GM21723 (cell line): ENCODE data around the gene AGO3.
"Not testable (repeated sequence)": the region's sequence is repeated elsewhere in the genome, so short reads cannot be mapped to it uniquely, and the experiment has no call there.

Experiments
- ATAC-seq: cut with Tn5 transposase; IDR thresholded peaks from one replicate; pipeline ENCODE4 v1.9.1; 2021; ENCODE audit warnings: mild to moderate bottlenecking, moderate library complexity; ENCODE audit not compliant: unreplicated experiment

Gene AGO3

GRCh38 chr1:35930593-35931445 is at the start of gene AGO3:
Gene AGO3, plus strand, starts transcription at chr1:35931105. Its CDS starts 322 bp downstream, at chr1:35931427.
- ATAC-seq = peak; percentile 81

DNA sequence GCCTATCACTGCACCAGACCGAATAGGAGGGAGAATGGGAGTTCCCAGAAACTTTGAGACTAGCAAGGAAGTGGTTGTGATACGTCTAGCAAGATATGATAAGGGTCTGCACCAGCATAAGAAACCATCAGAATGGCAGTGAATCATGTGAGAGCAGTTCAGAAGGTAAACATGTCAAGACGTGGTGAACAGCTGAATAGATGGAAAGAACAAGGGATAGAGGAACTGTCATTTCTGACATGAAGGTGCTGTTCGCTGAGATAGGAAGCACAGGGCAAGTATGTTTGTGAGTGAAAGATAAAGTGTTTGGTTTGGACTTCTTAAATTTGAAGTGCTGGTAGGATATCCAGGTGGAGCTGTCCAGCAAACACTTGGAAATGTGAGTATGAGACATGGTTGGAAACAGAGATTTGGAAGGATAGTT is 49.0 kb upstream of the AGO3 start:
- no peak for ATAC-seq

DNA sequence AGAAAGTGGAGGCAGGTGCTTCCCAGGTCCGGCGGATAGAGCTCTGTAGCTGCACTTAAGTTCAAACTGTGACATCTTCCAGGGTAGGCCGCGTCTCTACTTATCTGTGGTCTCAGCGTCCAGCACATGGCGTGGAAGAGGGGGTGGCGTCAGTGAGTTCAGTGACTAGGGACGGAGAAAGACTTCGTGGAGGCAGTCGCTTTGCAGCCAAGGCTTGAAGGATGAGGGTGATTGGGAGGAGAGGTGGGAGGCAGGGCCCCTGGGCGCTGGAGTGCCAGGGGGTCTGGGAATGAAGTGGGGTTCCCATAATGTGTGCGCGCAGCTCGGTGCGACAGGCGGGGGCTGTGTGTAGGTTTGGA is 48.3 kb upstream of the AGO3 start:
- no peak for ATAC-seq

DNA sequence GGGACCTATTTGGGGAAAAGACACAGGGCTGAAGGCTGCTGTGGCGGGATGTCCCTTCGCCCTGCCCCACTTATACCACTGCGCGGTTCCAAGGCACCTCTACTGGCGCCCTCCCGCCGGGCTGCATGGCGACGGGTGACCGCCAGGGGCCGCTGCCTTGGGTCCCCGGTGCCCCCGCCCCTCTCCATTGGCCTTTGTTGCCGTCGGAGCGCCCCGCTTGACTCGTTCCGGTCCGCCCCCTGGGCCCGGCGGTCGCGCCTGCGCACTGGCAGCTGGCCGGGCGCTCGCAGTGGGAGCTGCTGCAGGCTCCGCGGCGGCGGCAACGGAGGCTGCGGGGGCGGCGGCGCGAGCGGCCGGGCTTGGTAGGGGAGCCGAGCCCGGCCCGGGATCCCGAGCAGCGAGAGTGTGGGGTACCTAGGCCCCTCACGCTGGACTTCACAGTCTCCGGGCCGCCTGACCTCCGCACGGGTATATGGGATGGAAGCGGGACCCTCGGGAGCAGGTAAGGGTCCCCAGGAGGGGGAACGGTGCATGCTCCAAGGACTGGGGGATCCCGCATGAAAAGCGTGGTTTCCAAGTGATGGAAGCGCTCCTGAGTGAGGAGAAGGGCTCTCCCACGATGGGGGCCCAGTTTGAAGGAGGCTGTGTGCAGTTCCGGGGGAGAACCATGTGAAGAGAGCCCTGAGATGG is 47.8 kb upstream of the AGO3 start, which contains the start of gene AGO1:
AGO1 (plus strand) TSS at position 265 of the 690 bp plus-strand sequence; CDS start at position 478, 213 bp downstream.
- ATAC-seq = peak; percentile 83

- peak; percentile 16 for ATAC-seq
These were observed 47.2 kb upstream of the AGO3 start for GRCh38 chr1:35883635-35884101.

GRCh38 chr1:35884934-35885333 is 46.0 kb upstream of the AGO3 start:
- no peak for ATAC-seq

DNA sequence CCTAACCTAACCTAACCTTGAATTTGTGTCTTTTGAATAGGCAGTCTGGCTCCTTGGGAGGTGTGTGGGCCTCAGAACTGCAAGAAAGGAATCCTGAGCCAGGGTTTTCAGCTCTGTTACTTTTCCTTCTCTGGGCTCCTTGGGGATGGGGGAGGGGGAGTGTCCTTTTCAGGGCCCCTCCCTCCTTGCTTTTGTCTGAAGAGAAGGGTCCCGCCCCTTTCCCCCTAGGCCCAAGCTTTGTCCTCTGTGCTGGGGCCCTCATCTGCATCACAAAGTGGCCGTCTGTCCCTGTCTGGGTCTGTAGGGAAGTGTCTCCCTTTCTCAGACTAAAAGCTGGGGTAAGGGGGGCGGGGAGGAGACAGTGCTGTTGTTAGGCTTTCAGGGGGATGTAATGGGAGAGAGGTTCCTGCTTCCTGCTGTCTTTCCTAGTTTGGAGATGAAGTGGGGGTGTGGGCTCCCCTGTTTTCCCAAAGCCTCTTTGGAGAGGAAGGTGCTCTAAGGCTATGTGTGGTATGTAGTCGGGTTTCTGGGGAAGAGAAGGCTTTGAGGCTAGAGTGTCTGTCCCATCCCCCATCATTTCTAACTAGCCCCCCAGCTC is 44.8 kb upstream of the AGO3 start:
- no peak for ATAC-seq

- ATAC-seq = no peak
These were observed 44.1 kb upstream of the AGO3 start for GRCh38 chr1:35886577-35887431.

DNA sequence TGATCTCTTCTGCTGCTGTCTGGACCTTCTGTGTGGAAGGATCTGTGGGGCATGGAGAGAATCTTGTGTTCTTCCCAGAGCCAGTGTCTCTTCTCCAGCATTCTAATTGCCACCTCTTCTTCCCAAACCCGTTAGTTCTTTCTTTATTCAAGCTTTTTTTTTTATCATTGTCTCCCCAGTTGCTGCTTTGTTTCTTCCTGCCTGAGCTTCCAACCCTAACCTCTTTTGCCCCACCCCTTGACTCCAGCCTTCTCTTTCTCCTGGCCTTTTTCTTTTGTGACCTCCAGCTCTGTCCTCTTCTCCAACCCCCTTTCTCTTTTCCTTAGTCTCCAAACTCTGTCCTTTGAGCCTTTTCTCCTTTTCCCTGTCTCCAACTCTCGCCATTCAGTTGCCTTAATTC is 43.4 kb upstream of the AGO3 start:
- no peak for ATAC-seq

DNA sequence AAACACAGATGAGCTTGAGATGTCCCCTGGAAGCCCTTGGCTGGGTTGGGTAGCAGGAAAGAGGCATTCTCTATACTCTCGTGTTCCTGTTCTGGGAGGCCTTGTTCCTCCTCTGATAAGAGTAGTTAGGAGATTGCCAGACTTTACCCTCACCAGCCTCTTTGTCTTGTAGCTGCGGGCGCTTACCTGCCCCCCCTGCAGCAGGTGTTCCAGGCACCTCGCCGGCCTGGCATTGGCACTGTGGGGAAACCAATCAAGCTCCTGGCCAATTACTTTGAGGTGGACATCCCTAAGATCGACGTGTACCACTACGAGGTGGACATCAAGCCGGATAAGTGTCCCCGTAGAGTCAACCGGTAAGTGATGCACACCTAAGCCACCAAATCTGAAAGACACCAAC is 42.6 kb upstream of the AGO3 start:
- ATAC-seq = no peak

DNA sequence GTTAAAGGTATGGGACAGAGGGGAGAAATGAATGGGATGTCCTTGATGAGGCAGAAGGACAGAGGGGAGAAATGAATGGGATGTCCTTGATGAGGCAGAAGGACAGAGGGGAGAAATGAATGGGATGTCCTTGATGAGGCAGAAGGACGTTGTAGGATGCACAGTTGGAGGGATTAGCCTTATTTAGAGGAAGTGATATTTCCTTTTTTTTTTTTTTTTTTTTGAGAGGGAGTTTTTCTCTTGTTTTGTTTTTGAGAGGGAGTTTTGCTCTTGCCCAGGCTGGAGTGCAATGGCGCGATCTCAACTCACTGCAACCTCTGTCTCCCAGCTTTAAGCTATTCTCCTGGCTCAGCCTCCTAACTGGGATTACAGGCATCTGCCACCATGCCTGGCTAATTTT is 41.9 kb upstream of the AGO3 start:
- not testable (repeated sequence) for ATAC-seq

DNA sequence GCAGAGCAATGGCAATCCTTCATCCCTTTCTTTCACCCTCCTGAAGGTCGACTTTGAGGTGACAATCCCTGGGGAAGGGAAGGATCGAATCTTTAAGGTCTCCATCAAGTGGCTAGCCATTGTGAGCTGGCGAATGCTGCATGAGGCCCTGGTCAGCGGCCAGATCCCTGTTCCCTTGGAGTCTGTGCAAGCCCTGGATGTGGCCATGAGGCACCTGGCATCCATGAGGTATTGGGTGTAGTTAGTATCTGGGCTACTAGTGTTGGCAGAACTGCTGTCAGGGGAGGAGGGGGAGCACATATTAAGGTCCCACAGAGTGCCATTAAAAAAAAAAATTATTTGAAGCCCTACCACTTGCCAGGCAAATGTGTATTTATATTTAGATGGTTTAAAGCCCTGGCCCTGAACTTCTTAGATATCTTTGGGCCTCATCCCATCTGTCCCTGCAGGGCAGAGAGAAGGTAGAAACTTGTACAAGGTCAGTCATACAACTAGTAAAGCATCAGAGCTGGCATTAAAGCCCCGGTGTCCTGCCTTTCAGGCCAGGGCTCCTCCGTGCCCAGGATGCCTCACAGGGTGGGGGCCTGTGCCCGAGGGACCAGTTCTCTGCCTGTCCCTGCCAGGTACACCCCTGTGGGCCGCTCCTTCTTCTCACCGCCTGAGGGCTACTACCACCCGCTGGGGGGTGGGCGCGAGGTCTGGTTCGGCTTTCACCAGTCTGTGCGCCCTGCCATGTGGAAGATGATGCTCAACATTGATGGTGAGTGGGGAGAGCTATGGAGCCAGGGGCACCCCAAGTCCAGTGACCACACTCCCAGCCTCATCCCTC is 37.6 kb upstream of the AGO3 start:
- ATAC-seq = no peak

DNA sequence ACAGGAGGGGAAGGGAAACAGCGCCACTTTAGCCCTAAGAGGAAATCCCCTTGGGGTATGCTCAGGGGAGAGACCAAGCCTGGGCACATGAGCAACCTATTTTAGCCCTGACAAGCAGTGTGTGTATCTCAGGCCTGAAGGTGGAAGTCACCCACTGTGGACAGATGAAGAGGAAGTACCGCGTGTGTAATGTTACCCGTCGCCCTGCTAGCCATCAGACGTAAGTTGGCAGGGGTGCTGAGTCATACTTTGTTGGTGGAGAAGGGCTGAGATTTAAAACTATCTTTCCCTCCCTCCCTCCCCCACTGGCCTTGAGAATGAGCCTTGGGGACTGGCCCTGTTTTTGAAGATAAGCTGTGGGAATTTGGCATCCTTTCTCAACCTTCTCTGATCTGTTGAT is 36.7 kb upstream of the AGO3 start:
- ATAC-seq = peak; percentile 70

DNA sequence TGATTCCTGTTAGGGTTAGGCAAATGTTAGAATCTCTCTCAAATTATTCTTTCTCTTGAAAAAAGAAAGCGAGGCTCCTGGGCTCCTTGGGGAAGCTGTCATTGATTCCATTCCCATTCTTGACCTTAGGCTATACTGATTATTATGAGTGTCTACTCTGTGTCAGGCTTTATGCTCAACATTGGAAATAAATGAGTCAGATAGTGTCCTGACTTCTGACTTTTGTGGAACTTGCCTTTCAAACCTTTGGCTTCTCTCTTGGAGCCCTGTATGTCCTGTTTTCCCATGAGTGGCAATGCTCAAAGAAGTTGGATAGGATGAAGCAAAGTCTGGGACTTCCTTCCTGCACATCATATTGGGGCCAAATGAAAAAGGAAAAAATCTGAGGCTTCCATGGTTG is 36.2 kb upstream of the AGO3 start:
- no peak for ATAC-seq

GRCh38 chr1:35899941-35900340 is 31.0 kb upstream of the AGO3 start:
- ATAC-seq = no peak

DNA sequence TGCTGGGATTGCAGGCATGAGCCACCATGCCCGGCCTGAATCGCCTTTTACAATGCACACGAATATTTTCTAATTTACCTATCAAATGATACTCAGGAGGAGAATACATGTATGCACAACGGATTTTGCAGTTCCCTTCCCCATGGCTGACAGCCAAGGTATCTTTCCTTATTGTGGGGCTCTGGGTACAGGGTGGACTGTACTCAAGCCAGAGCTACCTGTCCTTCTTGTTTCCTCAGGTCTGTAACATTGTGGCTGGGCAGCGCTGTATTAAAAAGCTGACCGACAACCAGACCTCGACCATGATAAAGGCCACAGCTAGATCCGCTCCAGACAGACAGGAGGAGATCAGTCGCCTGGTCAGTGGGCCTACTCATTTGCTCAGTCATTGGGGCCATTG is 29.7 kb upstream of the AGO3 start:
- no peak for ATAC-seq

GRCh38 chr1:35902671-35903070 is 28.2 kb upstream of the AGO3 start:
- ATAC-seq = no peak

DNA sequence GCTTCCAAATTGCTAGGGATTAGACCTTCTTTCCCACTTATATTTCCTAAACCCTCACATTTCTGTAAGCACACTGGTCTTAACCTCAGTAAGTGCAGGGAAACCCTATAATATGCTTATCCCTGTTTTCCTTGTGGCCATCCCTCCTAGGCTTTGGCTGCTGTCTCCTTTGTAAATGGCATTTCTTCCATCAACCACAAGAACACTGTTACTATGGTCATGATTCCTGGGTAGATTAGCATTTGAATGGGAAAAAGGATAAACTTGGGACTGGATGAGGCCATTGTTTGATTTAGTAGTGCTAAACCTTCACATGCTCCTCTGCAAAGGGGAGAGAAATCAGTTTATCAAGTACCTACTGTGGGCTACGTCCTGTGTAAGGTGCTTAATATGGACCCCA is 16.2 kb upstream of the AGO3 start:
- no peak for ATAC-seq

GRCh38 chr1:35915693-35916092 is 15.2 kb upstream of the AGO3 start:
- ATAC-seq = no peak

DNA sequence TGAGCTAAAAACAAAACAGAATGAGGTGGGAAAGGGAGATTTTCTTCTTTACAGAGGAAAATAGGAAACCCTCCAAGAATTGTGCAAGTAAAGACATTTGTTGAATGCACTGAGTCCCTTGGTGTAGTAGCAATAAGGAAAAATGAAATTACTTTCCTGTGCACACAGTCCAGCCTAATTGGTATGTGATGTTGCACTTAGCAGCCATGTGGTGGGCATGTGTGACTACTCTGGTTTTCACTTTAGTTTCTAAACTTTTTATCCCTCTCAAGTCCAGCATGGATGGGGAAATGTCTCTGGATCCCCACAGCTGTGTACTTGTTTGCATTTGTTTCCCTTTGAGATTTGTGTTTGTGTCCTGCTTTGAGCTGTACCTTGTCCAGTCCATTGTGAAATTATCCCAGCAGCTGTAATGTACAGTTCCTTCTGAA is 7.1 kb upstream of the AGO3 start:
- ATAC-seq = no peak
